HepG2 (cell line): Measurements from ENCODE around the gene CBR4. TPM values are rescaled to one million over a fixed set of nuclear protein-coding genes. Genes with fewer than 3 reads are reported as not detected.
A peak's percentile ranks its signal among the peaks of the same experiment; 100 is the strongest.

ENCODE experiments used
- CBX5 ChIP-seq: sonication (generic); formaldehyde crosslinking; IDR thresholded peaks from 2 replicates; pipeline ENCODE4 v1.4.0; 2020; ENCODE audit warnings: missing genetic modification reagents, borderline replicate concordance
- HNRNPL ChIP-seq: fragments of 200-400 bp; formaldehyde crosslinking; IDR thresholded peaks from 2 replicates; pipeline ENCODE4 v1.6.1; 2017; ENCODE audit warnings: mild to moderate bottlenecking, low read depth, low read length
- KAT2B ChIP-seq: fragments of 150-350 bp; IDR thresholded peaks from 2 replicates; pipeline ENCODE4 v1.6.1; 2014; ENCODE audit warnings: low read depth, low read length, borderline replicate concordance
- KAT7 ChIP-seq: IDR thresholded peaks from 2 replicates; pipeline ENCODE4 v1.6.1; 2018; ENCODE audit warnings: borderline replicate concordance, missing compliant biosample characterization
- KLF9 ChIP-seq: IDR thresholded peaks from 2 replicates; pipeline ENCODE4 v1.6.1; 2016; ENCODE audit warnings: low read depth
- SP4 ChIP-seq: sonication (generic); formaldehyde crosslinking; IDR thresholded peaks from 2 replicates; pipeline ENCODE4 v1.8.1; 2023; ENCODE audit warnings: mild to moderate bottlenecking, missing genetic modification reagents
- TCF12 ChIP-seq, 2 experiments: fragments of 450-650 bp in 1 of 2; sonication (generic) in 1 of 2; formaldehyde crosslinking in 1 of 2; IDR thresholded peaks; 2 replicates each; pipeline versions ENCODE4 v1.6.1 to v1.8.0; 2017 to 2022; ENCODE audit warnings: antibody characterized with exemption in 1 of 2, mild to moderate bottlenecking in 1 of 2, missing genetic modification reagents in 1 of 2, moderate library complexity in 1 of 2
- TGIF2 ChIP-seq: IDR thresholded peaks from 2 replicates; pipeline ENCODE4 v1.6.1; 2016; ENCODE audit warnings: control low read depth, missing compliant biosample characterization
- YEATS2 ChIP-seq: sonication (generic); formaldehyde crosslinking; IDR thresholded peaks from 2 replicates; pipeline ENCODE4 v1.4.0; 2020; ENCODE audit warnings: missing genetic modification reagents, borderline replicate concordance
- ZNF282 ChIP-seq: fragments of 450-650 bp; IDR thresholded peaks from 2 replicates; pipeline ENCODE4 v1.6.1; 2018; ENCODE audit not compliant: partially characterized antibody
- ZNF331 ChIP-seq: sonication (generic); formaldehyde crosslinking; IDR thresholded peaks from 2 replicates; pipeline ENCODE4 v1.4.0; 2020; ENCODE audit warnings: missing genetic modification reagents
- ZNF333 ChIP-seq: sonication (generic); formaldehyde crosslinking; IDR thresholded peaks from 2 replicates; pipeline ENCODE4 v1.4.0; 2020; ENCODE audit warnings: mild to moderate bottlenecking, missing genetic modification reagents, borderline replicate concordance
- ZNF367 ChIP-seq: sonication (generic); formaldehyde crosslinking; IDR thresholded peaks from 2 replicates; pipeline ENCODE4 v1.4.0; 2020; ENCODE audit warnings: missing genetic modification reagents, borderline replicate concordance
- ZNF496 ChIP-seq: sonication (generic); formaldehyde crosslinking; IDR thresholded peaks from 2 replicates; pipeline ENCODE4 v1.8.1; 2023; ENCODE audit warnings: mild to moderate bottlenecking, moderate library complexity, missing genetic modification reagents; ENCODE audit not compliant: insufficient replicate concordance
- ZNF510 ChIP-seq: sonication (generic); formaldehyde crosslinking; IDR thresholded peaks from 2 replicates; pipeline ENCODE4 v1.4.0; 2020; ENCODE audit warnings: low read depth, mild to moderate bottlenecking, missing genetic modification reagents
- ZNF605 ChIP-seq: sonication (generic); formaldehyde crosslinking; IDR thresholded peaks from 2 replicates; pipeline ENCODE4 v1.8.0; 2022; ENCODE audit warnings: mild to moderate bottlenecking, missing genetic modification reagents
- ZNF761 ChIP-seq: sonication (generic); formaldehyde crosslinking; conservative IDR thresholded peaks from 2 replicates; pipeline ENCODE4 v1.4.0; 2020; ENCODE audit warnings: mild to moderate bottlenecking, missing genetic modification reagents
- ZNF776 ChIP-seq: sonication (generic); formaldehyde crosslinking; IDR thresholded peaks from 2 replicates; pipeline ENCODE4 v1.4.0; 2020; ENCODE audit warnings: mild to moderate bottlenecking, missing genetic modification reagents
- ZNF780A ChIP-seq: sonication (generic); formaldehyde crosslinking; IDR thresholded peaks from 2 replicates; pipeline ENCODE4 v1.8.0; 2022; ENCODE audit warnings: mild to moderate bottlenecking, missing genetic modification reagents, moderate library complexity
- ZSCAN9 ChIP-seq: IDR thresholded peaks from 2 replicates; pipeline ENCODE4 v1.6.1; 2016; ENCODE audit warnings: borderline replicate concordance
- polyA plus RNA-seq, 8 experiments: library from polyadenylated mRNA; depleted of rRNA in 3 of 8; stranded (reverse) in 7 of 8; unstranded in 1 of 8; fragments of >200 nt; fragmentation: Illumina TruSeq in 4 of 8; extraction: Trizol in 4 of 8; gene quantifications; 2 replicates each; pipeline versions ENCODE4 v1.2.1 to v1.2.3, GENCODE V29; 2011 to 2016; ENCODE audit warnings: low read depth in 4 of 8, missing spikeins in 1 of 8, mixed read lengths in 1 of 8; ENCODE audit not compliant: insufficient read depth in 1 of 8
- total RNA-seq, 5 experiments: library from RNA; depleted of rRNA; stranded (reverse); fragments of >200 nt; fragmentation: Illumina TruSeq; extraction: Trizol; gene quantifications; 2 replicates each; pipeline ENCODE4 v1.2.3, GENCODE V29; 2016; ENCODE audit warnings: low read depth in 1 of 5
- TF ChIP-seq, protein P1 (sequence below): sonication (generic); IDR thresholded peaks from 2 replicates; pipeline ENCODE4 v1.6.1; 2016; ENCODE audit warnings: low read depth, borderline replicate concordance
- TF ChIP-seq, protein P2 (sequence below): IDR thresholded peaks from 2 replicates; pipeline ENCODE4 v1.6.1; 2012; ENCODE audit warnings: low read length, improper control_type of control experiment
- TF ChIP-seq, protein P3 (sequence below): sonication (generic); formaldehyde crosslinking; IDR thresholded peaks from 2 replicates; pipeline ENCODE4 v1.8.0; 2022; ENCODE audit warnings: missing genetic modification reagents, mild to moderate bottlenecking, moderate library complexity, borderline replicate concordance

CBR4 gene
- total and polyA plus RNA-seq, 2 of the 13 experiments (the other 11 are each of a cell fraction or from before 2014, with no cell fraction given) = 7.3 to 20.7 TPM

DNA sequence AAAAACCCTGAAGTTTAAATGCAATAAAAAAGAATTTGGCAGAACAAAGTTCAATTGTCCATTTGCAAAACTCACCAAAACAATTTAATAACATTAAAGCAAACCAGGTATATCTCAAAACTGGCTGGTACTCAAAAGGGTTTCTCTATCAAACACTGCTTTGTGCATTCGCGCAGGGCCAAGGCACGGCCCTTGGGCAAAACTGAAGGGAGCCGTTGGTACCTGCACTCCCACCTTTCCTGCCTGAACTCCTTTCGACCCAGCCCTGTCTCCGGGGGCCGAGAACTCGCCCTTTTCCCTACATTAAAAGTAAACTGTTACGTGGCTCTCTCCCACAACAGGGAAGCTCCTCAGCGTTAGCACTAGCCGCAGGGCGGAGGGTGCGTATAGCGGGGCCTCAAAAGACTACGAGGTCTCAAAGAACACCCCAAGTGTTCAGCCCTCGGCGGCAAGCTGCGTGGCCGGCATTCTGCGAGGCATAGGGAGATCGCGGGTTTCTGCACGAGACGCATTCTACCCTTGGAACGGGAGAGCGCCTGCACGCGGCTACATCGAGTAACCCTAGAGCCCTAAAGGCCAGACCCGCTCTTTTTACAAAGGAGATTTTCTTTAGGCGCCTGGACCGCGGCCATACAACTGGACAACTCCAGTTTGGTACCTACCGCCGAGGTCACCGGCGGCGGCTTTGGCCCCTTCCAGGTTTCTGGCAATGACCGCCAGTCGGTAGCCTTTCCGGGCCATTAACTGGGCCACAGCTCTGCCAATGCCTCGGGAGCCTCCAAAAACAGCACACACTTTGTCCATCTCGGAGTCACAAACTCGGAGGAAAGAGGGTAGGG, 550 bp downstream of the CBR4 start (continued):
- TF ChIP-seq ZNF605 (CRISPR knock-in tag) (peak; percentile 41; the same call in 1 of the 2 replicates), ZNF367 (CRISPR knock-in tag) (no peak), KAT7 (CRISPR knock-in tag) (no peak), CBX5 (no peak), ZNF510 (peak; percentile 27; the same call in 1 of the 2 replicates), ZNF761 (no peak), HNRNPL (peak; percentile 17; the same call in 1 of the 2 replicates), KAT2B (no peak), ZSCAN9 (CRISPR knock-in tag) (no peak), ZNF333 (peak; percentile 79; the same call in 1 of the 2 replicates), YEATS2 (CRISPR knock-in tag) (no peak), KLF9 (CRISPR knock-in tag) (no peak), SP4 (no peak), ZNF282 (no peak), TGIF2 (CRISPR knock-in tag) (0 out of 2 replicates have a peak, but pooled peaks have one; percentile 18), ZNF331 (0 out of 2 replicates have a peak, but pooled peaks have one; percentile 16), ZNF496 (no peak), TCF12 (IDR thresholded peaks at IDR 0.05) (no peak), TCF12 (CRISPR knock-in tag; IDR thresholded peaks at IDR 0.05) (0 out of 2 replicates have a peak, but pooled peaks have one; percentile 52), ZNF776 (CRISPR knock-in tag) (no peak), ZNF780A (no peak)
- TF ChIP-seq, protein P1, sequence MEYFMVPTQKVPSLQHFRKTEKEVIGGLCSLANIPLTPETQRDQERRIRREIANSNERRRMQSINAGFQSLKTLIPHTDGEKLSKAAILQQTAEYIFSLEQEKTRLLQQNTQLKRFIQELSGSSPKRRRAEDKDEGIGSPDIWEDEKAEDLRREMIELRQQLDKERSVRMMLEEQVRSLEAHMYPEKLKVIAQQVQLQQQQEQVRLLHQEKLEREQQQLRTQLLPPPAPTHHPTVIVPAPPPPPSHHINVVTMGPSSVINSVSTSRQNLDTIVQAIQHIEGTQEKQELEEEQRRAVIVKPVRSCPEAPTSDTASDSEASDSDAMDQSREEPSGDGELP = no peak
- TF ChIP-seq, protein P2, sequence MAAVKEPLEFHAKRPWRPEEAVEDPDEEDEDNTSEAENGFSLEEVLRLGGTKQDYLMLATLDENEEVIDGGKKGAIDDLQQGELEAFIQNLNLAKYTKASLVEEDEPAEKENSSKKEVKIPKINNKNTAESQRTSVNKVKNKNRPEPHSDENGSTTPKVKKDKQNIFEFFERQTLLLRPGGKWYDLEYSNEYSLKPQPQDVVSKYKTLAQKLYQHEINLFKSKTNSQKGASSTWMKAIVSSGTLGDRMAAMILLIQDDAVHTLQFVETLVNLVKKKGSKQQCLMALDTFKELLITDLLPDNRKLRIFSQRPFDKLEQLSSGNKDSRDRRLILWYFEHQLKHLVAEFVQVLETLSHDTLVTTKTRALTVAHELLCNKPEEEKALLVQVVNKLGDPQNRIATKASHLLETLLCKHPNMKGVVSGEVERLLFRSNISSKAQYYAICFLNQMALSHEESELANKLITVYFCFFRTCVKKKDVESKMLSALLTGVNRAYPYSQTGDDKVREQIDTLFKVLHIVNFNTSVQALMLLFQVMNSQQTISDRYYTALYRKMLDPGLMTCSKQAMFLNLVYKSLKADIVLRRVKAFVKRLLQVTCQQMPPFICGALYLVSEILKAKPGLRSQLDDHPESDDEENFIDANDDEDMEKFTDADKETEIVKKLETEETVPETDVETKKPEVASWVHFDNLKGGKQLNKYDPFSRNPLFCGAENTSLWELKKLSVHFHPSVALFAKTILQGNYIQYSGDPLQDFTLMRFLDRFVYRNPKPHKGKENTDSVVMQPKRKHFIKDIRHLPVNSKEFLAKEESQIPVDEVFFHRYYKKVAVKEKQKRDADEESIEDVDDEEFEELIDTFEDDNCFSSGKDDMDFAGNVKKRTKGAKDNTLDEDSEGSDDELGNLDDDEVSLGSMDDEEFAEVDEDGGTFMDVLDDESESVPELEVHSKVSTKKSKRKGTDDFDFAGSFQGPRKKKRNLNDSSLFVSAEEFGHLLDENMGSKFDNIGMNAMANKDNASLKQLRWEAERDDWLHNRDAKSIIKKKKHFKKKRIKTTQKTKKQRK = no peak
- TF ChIP-seq, protein P3, sequence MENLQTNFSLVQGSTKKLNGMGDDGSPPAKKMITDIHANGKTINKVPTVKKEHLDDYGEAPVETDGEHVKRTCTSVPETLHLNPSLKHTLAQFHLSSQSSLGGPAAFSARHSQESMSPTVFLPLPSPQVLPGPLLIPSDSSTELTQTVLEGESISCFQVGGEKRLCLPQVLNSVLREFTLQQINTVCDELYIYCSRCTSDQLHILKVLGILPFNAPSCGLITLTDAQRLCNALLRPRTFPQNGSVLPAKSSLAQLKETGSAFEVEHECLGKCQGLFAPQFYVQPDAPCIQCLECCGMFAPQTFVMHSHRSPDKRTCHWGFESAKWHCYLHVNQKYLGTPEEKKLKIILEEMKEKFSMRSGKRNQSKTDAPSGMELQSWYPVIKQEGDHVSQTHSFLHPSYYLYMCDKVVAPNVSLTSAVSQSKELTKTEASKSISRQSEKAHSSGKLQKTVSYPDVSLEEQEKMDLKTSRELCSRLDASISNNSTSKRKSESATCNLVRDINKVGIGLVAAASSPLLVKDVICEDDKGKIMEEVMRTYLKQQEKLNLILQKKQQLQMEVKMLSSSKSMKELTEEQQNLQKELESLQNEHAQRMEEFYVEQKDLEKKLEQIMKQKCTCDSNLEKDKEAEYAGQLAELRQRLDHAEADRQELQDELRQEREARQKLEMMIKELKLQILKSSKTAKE (CRISPR knock-in tag) = no peak
